Measurements from ENCODE around the gene OMD. TPM values are rescaled to one million over a fixed set of nuclear protein-coding genes. Genes with fewer than 3 reads are reported as not detected.

Gene OMD
- polyA plus RNA-seq, 1 donor from 2014 or later = not detected

- H3F3A ChIP-seq (ENCODE audit: insufficient read depth, low read length, poor library complexity, severe bottlenecking) = no peaks in the 10 kb centered on the region
- TF ChIP-seq REST (IDR thresholded peaks at IDR 0.05; ENCODE audit: borderline replicate concordance) (no peak), MXI1 (conservative IDR thresholded peaks at IDR 0.05; ENCODE audit: poor library complexity, severe bottlenecking) (no peak), EP300 (conservative IDR thresholded peaks at IDR 0.05; ENCODE audit: poor library complexity, severe bottlenecking) (no peak), CTCF (IDR thresholded peaks at IDR 0.05; ENCODE audit: poor library complexity, severe bottlenecking) (no peak), POLR2AphosphoS5 (IDR thresholded peaks at IDR 0.05) (no peak), SMC3 (conservative IDR thresholded peaks at IDR 0.05; ENCODE audit: poor library complexity) (no peak), EZH2 (IDR thresholded peaks at IDR 0.05; ENCODE audit: borderline replicate concordance, insufficient read depth, low read length, poor library complexity, severe bottlenecking) (no peak), TAF1 (IDR thresholded peaks at IDR 0.05; ENCODE audit: low read depth) (no peak), RAD21 (conservative IDR thresholded peaks at IDR 0.05) (no peak)
- H3K4me2 ChIP-seq (ENCODE audit: low read length) = no peak overlapping the region
- H3K4me3 ChIP-seq (ENCODE audit: low read length) = no peak overlapping the region
- H3K9ac ChIP-seq (ENCODE audit: low read length) = no peak overlapping the region
- no peaks in the 10 kb centered on the region for H3K9me2 ChIP-seq (ENCODE audit: insufficient read depth, low read length)
- no peaks in the 10 kb centered on the region for H3K79me2 ChIP-seq (replicated peaks; ENCODE audit: insufficient read depth, low read length)
- H3K36me3 ChIP-seq (ENCODE audit: insufficient read depth, low read length) = no peaks in the 10 kb centered on the region
- H4K20me1 ChIP-seq (ENCODE audit: insufficient read depth) = no peaks in the 10 kb centered on the region
- no peaks in the 10 kb centered on the region for H3K27me3 ChIP-seq (ENCODE audit: insufficient read depth, low read depth, low read length)
- H3K9me3 ChIP-seq (ENCODE audit: low read length) = no peaks in the 10 kb centered on the region
- no peak overlapping the region for H2AFZ ChIP-seq (ENCODE audit: low read depth, low read length)
- H3K27ac ChIP-seq (ENCODE audit: low read length) = no peak overlapping the region
Observed at GRCh38 chr9:92463984-92464383, 39.7 kb upstream of the OMD start.

GRCh38 chr9:92463387-92463786 is 39.1 kb upstream of the OMD start:
- no peak overlapping the region for H3K9ac ChIP-seq (ENCODE audit: low read length)
- no peak overlapping the region for H3K4me2 ChIP-seq (ENCODE audit: low read length)
- no peaks in the 10 kb centered on the region for H3K79me2 ChIP-seq (replicated peaks; ENCODE audit: insufficient read depth, low read length)
- no peak overlapping the region for H2AFZ ChIP-seq (ENCODE audit: low read depth, low read length)
- H3K36me3 ChIP-seq (ENCODE audit: insufficient read depth, low read length) = no peaks in the 10 kb centered on the region
- no peak overlapping the region for H3K4me3 ChIP-seq (ENCODE audit: low read length)
- H4K20me1 ChIP-seq (ENCODE audit: insufficient read depth) = no peaks in the 10 kb centered on the region
- no peaks in the 10 kb centered on the region for H3K9me3 ChIP-seq (ENCODE audit: low read length)
- H3F3A ChIP-seq (ENCODE audit: insufficient read depth, low read length, poor library complexity, severe bottlenecking) = no peaks in the 10 kb centered on the region
- H3K27ac ChIP-seq (ENCODE audit: low read length) = no peak overlapping the region
- H3K27me3 ChIP-seq (ENCODE audit: insufficient read depth, low read depth, low read length) = no peaks in the 10 kb centered on the region
- no peaks in the 10 kb centered on the region for H3K9me2 ChIP-seq (ENCODE audit: insufficient read depth, low read length)
- TF ChIP-seq REST (IDR thresholded peaks at IDR 0.05; ENCODE audit: borderline replicate concordance) (no peak), RAD21 (conservative IDR thresholded peaks at IDR 0.05) (no peak), SMC3 (conservative IDR thresholded peaks at IDR 0.05; ENCODE audit: poor library complexity) (no peak), EP300 (conservative IDR thresholded peaks at IDR 0.05; ENCODE audit: poor library complexity, severe bottlenecking) (no peak), TAF1 (IDR thresholded peaks at IDR 0.05; ENCODE audit: low read depth) (no peak), MXI1 (conservative IDR thresholded peaks at IDR 0.05; ENCODE audit: poor library complexity, severe bottlenecking) (no peak), EZH2 (IDR thresholded peaks at IDR 0.05; ENCODE audit: borderline replicate concordance, insufficient read depth, low read length, poor library complexity, severe bottlenecking) (no peak), CTCF (IDR thresholded peaks at IDR 0.05; ENCODE audit: poor library complexity, severe bottlenecking) (no peak)
